Heart left ventricle (tissue), 16 donors: ENCODE data around the gene DHH. TPM values are rescaled to one million over a fixed set of nuclear protein-coding genes. Genes with fewer than 3 reads are reported as not detected.
"Not testable (repeated sequence)": the region's sequence is repeated elsewhere in the genome, so short reads cannot be mapped to it uniquely, and the experiment has no call there.

Experiments used
- ATAC-seq, 4 donors: fragments of 200-7000 bp; cut with Tn5 transposase; one replicate each; pipeline ENCODE4 v1.9.1; 2020 to 2022; ENCODE audit warnings: moderate library complexity in 4 of 4, mild to moderate bottlenecking in 3 of 4, moderate number of reproducible peaks in 1 of 4
- DNase-seq, 5 donors: peaks; one replicate each; pipeline ENCODE4 v3.0.0-alpha.2; 2020
- H3K27ac ChIP-seq, 12 donors: fragments of 200-600 bp; sonication (generic) in 4 of 12; one replicate each; pipeline versions ENCODE4 v1.5.0 to v1.8.0; 2016 to 2022; ENCODE audit warnings: mild to moderate bottlenecking in 2 of 12
- H3K27me3 ChIP-seq, 9 donors: fragments of 200-600 bp; sonication (generic) in 2 of 9; one replicate each; pipeline versions ENCODE4 v1.5.1 to v1.8.0; 2016 to 2022; ENCODE audit warnings: mild to moderate bottlenecking in 3 of 9
- H3K36me3 ChIP-seq, 9 donors: fragments of 200-600 bp; sonication (generic) in 2 of 9; one replicate each; pipeline versions ENCODE4 v1.5.0 to v1.8.0; 2018 to 2022; ENCODE audit warnings: mild to moderate bottlenecking in 2 of 9
- H3K4me1 ChIP-seq, 12 donors: fragments of 200-600 bp; sonication (generic) in 4 of 12; one replicate each; pipeline versions ENCODE4 v1.5.0 to v1.8.0; 2016 to 2022; ENCODE audit warnings: mild to moderate bottlenecking in 3 of 12
- H3K4me3 ChIP-seq, 12 donors: fragments of 200-600 bp; sonication (generic) in 4 of 12; one replicate each; pipeline versions ENCODE4 v1.5.0 to v1.8.0; 2017 to 2022; ENCODE audit warnings: mild to moderate bottlenecking in 9 of 12, moderate library complexity in 4 of 12
- H3K9me3 ChIP-seq, 12 donors: fragments of 200-600 bp; sonication (generic) in 4 of 12; one replicate each; pipeline versions ENCODE4 v1.5.0 to v1.8.0; 2016 to 2022; ENCODE audit warnings: mild to moderate bottlenecking in 1 of 12
- POLR2A ChIP-seq, 2 donors: fragments of 450-650 bp; IDR thresholded peaks; one replicate each; pipeline ENCODE4 v1.6.1; 2017; ENCODE audit warnings: antibody characterized with exemption in 2 of 2, mild to moderate bottlenecking in 2 of 2, moderate library complexity in 2 of 2
- WGBS, 4 donors: extraction: QIAGEN DNeasy Blood & Tissue Kit in 2 of 4; methylation state at CpG; one replicate each; pipeline versions ENCODE4 v1.1.5 to v1.1.7; 2013 to 2018; 5-methylcytosine and 5-hydroxymethylcytosine counted together
- intact Hi-C, 10 donors: fragments of 100-400 bp; cut with DNase I; formaldehyde crosslinking; loops; one replicate each; pipeline versions ENCODE4 v1.11.1 to v1.14.2; 2022
- polyA plus RNA-seq, 2 donors: library from polyadenylated mRNA; stranded (reverse); fragments of 200-250 nt; gene quantifications; one replicate each; pipeline ENCODE4 v1.2.3, GENCODE V29; 2013
- total RNA-seq, 9 donors: library from RNA; depleted of rRNA in 2 of 9; stranded (reverse); fragments of >200 nt in 2 of 9; fragmentation: NEBNext Ultra II Directional in 3 of 9; extraction: Animal tissue kit (Norgen Biotek cat#: 25700) in 3 of 9; gene quantifications; one replicate each; pipeline versions ENCODE4 v1.1.0 to v1.2.4, GENCODE V29; 2016 to 2023
- TF ChIP-seq, protein P1 (sequence below), 12 donors: fragments of 200-600 bp; sonication (generic) in 4 of 12; IDR thresholded peaks; one replicate each; pipeline versions ENCODE4 v1.5.0 to v1.8.0; 2018 to 2022; ENCODE audit warnings: antibody characterized with exemption in 12 of 12, mild to moderate bottlenecking in 5 of 12
- donor health status: ischemic (EF 13 %, LVEDD 7.1; RV severe dilation, severe dysfunction).
- donor health status: healthy with polysubstance abuse.
- donor health status: DM: no; HTN: yes; CAD: no.
- donor health status: DM: no; HTN: no; CAD: no.
- donor health status: ischemic (EF 25% LVEDD 6.9; RV normal size, moderate dysfunction).
- donor health status: ischemic (EF 25% LVEDD 5.7; RV mildly dilated, moderate dysfunction).
- donor health status: healthy.
- donor health status: DM: yes; HTN: yes; CAD: no.
- donor health status: ischemic (EF 35%, LVEDD 5.7; RV mildly dilated, moderate dysfunction).
- donor health status: nonischemic (EF 11% LVEDD 7.7; RV severe dilation, severe dysfunction).
- donor health status: DM: yes; HTN: yes; CAD: no.
- donor health status: PGD.
- donor health status: ischemic (EF 29% LVEDD 5.4; RV normal size, mild dysfunction).
- donor health status: nonischemic (EF 23%, LVEDD 6.1; RV moderate dilation, normal function).

DHH gene
- total and polyA plus RNA-seq, 11 donors = 0.34 to 1.5 (median 0.76) TPM

- peak overlapping the region; percentile 4 to 100 (median 100) for H3K27ac ChIP-seq
- intact Hi-C loops = loop anchor here (1.0 to 10.0 kb wide), 13 partner anchors 19 to 105 kb away; partner anchors contain the start of genes TUBA1A (in 8 of the 10), KMT2D (in 7 of the 10), RHEBL1 (in 7 of the 10) and LMBR1L (in 2 of the 10)
- DNase-seq (peak in 3 of 5 donors; percentile 22 to 62 (median 62)), ATAC-seq (no peak)
- peak overlapping the region; percentile 54 to 100 (median 98) for H3K4me3 ChIP-seq
- peaks cover 4 to 44% (median 25%) of the 10 kb centered on the region in 12 donors for H3K4me1 ChIP-seq
- H3K27me3 ChIP-seq = no peaks in the 10 kb centered on the region
- H3K9me3 ChIP-seq = no peaks in the 10 kb centered on the region
- 30 to 37% (median 34%) methylated on average over 14 to 18 of the region's 18 CpGs for WGBS, 4 donors
- TF ChIP-seq POLR2A (IDR thresholded peaks at IDR 0.05) = no peak
- TF ChIP-seq, protein P1, sequence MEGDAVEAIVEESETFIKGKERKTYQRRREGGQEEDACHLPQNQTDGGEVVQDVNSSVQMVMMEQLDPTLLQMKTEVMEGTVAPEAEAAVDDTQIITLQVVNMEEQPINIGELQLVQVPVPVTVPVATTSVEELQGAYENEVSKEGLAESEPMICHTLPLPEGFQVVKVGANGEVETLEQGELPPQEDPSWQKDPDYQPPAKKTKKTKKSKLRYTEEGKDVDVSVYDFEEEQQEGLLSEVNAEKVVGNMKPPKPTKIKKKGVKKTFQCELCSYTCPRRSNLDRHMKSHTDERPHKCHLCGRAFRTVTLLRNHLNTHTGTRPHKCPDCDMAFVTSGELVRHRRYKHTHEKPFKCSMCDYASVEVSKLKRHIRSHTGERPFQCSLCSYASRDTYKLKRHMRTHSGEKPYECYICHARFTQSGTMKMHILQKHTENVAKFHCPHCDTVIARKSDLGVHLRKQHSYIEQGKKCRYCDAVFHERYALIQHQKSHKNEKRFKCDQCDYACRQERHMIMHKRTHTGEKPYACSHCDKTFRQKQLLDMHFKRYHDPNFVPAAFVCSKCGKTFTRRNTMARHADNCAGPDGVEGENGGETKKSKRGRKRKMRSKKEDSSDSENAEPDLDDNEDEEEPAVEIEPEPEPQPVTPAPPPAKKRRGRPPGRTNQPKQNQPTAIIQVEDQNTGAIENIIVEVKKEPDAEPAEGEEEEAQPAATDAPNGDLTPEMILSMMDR (IDR thresholded peaks at IDR 0.05) = no peak
- H3K36me3 ChIP-seq = peaks cover 0 to 34% (median 28%) of the 10 kb centered on the region in 9 donors
Observed at GRCh38 chr12:49129332-49130150, 34.9 kb upstream of the DHH start.

DNA sequence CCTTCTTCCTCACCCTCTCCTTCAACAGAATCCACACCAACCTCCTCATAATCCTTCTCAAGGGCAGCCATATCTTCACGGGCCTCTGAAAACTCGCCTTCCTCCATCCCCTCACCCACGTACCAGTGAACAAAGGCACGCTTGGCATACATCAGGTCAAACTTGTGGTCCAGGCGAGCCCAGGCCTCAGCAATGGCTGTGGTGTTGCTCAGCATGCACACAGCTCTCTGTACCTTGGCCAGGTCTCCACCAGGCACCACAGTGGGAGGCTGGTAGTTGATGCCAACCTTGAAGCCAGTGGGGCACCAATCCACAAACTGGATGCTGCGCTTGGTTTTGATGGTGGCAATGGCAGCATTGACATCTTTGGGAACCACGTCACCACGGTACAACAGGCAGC is 33.4 kb upstream of the DHH start:
- H3K27me3 ChIP-seq, H3K27ac ChIP-seq, DNase-seq, H3K4me3 ChIP-seq, ATAC-seq, H3K9me3 ChIP-seq: not testable (repeated sequence)
- Histone ChIP-seq H3K36me3 (peaks cover 0 to 34% (median 28%) of the 10 kb centered on the region in 9 donors), H3K4me1 (peaks cover 4 to 34% (median 23%) of the 10 kb centered on the region in 12 donors)
- 82 to 96% (median 92%) methylated on average over 4 to 8 of the region's 8 CpGs for WGBS, 4 donors
- intact Hi-C loops = loop anchor here in 7 of 10 donors (2.0 to 10.0 kb wide), 2 partner anchors 33 to 63 kb away; partner anchors contain the start of genes KMT2D (in 7 of the 7), RHEBL1 (in 7 of the 7) and DHH (in 1 of the 7)

GRCh38 chr12:49126852-49127763 is 32.5 kb upstream of the DHH start:
- intact Hi-C loops = loop anchor here in 7 of 10 donors (10.0 kb wide), 1 partner anchor 62 kb away; the partner anchor contains the start of genes KMT2D (in 7 of the 7) and RHEBL1 (in 7 of the 7)
- WGBS, 4 donors = 90 to 95% (median 94%) methylated on average over 4 of the region's 4 CpGs

More at GRCh38 chr12:49126852-49127763, 32.5 kb upstream of the DHH start:
- ATAC-seq = no peak
- Histone ChIP-seq H3K36me3 (peaks cover 0 to 34% (median 28%) of the 10 kb centered on the region in 9 donors), H3K9me3 (no peaks in the 10 kb centered on the region), H3K27ac (no peak overlapping the region), H3K4me3 (no peak overlapping the region), H3K4me1 (peaks cover 4 to 26% (median 16%) of the 10 kb centered on the region in 12 donors), H3K27me3 (no peaks in the 10 kb centered on the region)
- DNase-seq = no peak
- TF ChIP-seq, protein P1 (IDR thresholded peaks at IDR 0.05) = no peak
- TF ChIP-seq POLR2A (IDR thresholded peaks at IDR 0.05) = no peak
